D721Med (cell line): ENCODE measurements around the gene FLACC1.
"Not testable (repeated sequence)": the region's sequence is repeated elsewhere in the genome, so short reads cannot be mapped to it uniquely, and the experiment has no call there.

Experiments used
- DNase-seq: peaks from one replicate; pipeline ENCODE4 v3.0.0; 2011; ENCODE audit warnings: low spot score; ENCODE audit not compliant: insufficient read length
- FAIRE-seq: peaks from 2 replicates; lab custom pipeline; 2011; peaks lifted over from hg19 to GRCh38; lab: Jason Lieb, UNC
- TF ChIP-seq, protein P1 (sequence below): IDR thresholded peaks from 2 replicates; pipeline ENCODE4 v1.5.1; 2012; ENCODE audit warnings: mild to moderate bottlenecking, control low read depth; ENCODE audit not compliant: insufficient read depth; ENCODE audit errors: missing control alignments

FLACC1 gene

GRCh38 chr2:201396595-201396994, 39.5 kb upstream of the FLACC1 start:
- FAIRE-seq (no peak), DNase-seq (no peak)
- TF ChIP-seq, protein P1, sequence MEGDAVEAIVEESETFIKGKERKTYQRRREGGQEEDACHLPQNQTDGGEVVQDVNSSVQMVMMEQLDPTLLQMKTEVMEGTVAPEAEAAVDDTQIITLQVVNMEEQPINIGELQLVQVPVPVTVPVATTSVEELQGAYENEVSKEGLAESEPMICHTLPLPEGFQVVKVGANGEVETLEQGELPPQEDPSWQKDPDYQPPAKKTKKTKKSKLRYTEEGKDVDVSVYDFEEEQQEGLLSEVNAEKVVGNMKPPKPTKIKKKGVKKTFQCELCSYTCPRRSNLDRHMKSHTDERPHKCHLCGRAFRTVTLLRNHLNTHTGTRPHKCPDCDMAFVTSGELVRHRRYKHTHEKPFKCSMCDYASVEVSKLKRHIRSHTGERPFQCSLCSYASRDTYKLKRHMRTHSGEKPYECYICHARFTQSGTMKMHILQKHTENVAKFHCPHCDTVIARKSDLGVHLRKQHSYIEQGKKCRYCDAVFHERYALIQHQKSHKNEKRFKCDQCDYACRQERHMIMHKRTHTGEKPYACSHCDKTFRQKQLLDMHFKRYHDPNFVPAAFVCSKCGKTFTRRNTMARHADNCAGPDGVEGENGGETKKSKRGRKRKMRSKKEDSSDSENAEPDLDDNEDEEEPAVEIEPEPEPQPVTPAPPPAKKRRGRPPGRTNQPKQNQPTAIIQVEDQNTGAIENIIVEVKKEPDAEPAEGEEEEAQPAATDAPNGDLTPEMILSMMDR: no peak

GRCh38 chr2:201383136-201383535, 26.0 kb upstream of the FLACC1 start:
- TF ChIP-seq, protein P1: no peak
- no peak for DNase-seq
- no peak for FAIRE-seq

DNA sequence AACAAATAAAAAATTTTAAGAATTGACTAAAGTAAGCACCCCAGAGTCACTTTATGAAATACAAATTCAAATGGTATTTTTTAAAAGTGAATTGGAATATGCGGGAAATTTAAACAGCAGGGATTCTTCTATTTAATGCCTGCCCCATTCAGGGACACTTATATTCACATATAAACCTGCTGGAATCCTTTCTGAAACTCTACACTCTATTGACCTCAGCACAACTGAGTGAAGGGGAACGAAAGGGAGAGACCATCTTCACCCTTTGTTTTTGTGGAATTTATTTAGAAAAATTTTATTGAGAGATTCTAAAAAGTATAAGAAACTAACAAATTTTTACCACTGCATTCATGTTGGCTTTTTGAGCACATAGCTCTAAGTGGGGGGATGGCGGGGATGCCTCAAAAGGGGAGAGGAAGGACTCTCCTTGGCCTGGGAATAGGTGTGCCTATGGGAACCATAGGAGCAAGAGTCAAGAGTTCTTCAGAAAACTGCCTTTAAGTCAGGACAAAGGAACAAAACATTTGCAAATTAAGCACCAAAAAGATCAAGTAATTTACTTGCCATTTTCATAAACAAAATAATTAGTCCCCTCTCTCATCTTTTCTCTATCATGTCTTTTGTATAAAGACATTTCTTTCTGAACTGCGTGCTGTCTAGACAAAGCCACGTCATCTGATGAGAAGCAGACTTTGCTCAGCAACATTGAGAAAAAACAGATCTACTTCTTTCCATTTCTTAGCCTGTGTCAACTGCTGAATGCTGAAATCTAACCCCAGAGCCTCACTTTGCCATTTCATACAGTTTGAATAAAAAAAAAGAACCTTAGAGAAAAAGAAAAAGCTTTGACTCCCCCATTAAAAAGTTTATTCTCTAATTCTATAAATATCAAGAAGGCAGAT, 21.6 kb upstream of the FLACC1 start:
- TF ChIP-seq, protein P1: no peak
- FAIRE-seq (no peak), DNase-seq (no peak)

- TF ChIP-seq, protein P1: no peak
- no peak for FAIRE-seq
- DNase-seq: no peak
Measured at GRCh38 chr2:201377218-201377617, 20.1 kb upstream of the FLACC1 start.

DNA sequence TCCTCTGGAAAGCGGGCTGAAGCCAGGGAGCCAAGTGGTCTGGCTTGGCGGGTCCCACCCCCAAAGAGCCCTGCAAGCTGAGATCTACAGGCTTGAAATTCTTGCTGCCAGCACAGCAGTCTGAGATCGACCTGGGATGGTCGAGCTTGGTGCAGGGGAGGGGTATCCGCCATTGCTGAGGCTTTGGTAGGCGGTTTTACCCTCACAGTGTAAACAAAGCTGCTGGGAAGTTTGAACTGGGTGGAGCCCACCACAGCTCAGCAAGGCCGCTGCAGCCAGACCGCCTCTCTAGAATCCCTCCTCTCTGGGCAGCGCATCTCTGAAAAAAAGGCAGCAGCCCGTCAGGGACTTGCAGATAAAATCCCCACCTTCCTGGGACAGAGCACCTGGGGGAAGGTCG, 12.6 kb upstream of the FLACC1 start:
- no peak for DNase-seq
- FAIRE-seq: no peak
- TF ChIP-seq, protein P1: no peak

DNA sequence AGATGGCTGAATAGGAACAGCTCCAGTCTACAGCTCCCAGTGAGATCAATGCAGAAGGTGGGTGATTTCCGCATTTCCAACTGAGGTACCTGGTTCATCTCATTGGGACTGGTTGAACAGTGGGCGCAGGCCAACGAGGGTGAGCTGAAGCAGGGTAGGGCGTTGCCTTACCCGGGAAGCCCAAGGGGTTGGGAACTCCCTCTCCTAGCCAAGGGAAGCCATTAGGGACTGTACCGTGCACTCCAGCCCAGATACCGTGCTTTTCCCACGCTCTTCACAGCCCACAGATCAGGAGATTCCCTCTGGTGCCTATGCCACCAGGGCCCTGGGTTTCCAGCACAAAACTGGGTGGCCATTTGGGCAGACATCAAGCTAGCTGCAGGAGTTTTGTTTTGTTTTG, 12.2 kb upstream of the FLACC1 start:
- not testable (repeated sequence) for FAIRE-seq, DNase-seq

DNA sequence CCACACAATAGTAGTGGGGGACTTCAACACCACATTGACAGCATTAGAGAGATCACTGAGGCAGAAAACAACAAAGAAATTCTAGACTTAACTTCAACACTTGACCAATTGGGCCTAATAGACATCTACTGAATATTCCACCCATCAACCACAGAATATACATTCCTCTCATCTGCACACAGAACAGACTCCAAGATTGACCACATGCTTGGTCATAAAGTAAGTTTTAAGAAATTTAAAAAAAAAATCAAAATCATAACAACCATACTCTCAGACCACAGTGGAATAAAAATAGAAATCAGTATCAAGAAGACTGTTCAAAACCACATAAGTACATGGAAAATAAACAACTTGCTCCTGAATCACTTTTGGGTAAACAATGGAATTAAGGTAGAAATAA, 9.0 kb upstream of the FLACC1 start:
- no peak for DNase-seq
- TF ChIP-seq, protein P1: no peak
- FAIRE-seq: no peak
